IPS DF 4.7 (cell line): ENCODE measurements around the gene MRGPRF.

Experiments
- DNase-seq: peaks from one replicate; pipeline ENCODE4 v3.0.0-alpha.2; 2013; ENCODE audit warnings: low spot score; ENCODE audit errors: extremely low read depth

MRGPRF gene

GRCh38 chr11:68966894-68967780 is 45.9 kb downstream of the MRGPRF start:
- DNase-seq: no peak

DNA sequence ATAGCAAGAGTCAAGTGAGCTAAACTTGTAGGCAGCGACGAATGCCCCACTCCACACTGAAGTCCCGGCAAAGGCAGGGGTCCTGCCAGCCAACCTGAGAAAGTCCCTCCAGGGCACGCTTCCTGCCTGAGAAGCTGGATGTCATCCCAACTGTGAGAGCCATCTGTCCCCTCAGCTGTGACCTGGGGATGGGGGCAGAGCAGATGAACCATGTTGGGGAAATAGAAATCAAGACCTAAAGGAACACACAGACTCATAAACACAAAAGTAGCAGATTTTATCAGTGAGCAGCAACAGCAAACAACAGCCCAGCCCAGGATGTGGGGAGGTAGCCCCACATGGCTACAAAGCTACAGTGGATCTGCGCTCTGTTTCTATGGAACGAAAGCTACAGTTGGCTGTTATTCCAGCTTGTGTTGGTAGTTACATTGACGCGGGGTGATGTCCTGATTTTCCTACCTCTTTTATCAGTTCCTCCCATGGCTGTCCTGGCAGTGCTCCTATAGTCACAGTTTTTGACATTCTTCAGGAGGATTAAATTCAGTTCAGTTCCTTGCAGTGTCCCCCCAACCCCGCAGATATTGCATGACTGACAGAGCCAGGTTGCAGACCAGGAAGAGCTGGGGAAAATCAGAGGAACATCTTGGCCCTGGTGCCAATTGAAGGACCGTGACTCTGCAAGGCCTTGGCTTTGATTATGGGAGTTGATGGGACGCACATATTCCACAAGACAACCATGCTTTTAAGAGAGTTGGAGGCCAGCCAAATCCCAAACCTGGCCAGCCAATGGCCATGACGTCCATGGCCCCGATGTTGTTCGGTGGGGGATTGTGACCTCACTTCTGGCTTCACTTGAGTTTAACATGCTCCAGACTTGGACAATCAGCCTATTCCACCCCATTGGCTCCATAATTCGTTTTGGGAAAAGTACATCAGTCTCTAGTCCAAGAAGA is 46.9 kb downstream of the MRGPRF start:
- no peak for DNase-seq

GRCh38 chr11:68963779-68964178 is 49.3 kb downstream of the MRGPRF start:
- no peak for DNase-seq

GRCh38 chr11:68962527-68963250 is 50.4 kb downstream of the MRGPRF start:
- DNase-seq: no peak

GRCh38 chr11:68961245-68961644 is 51.8 kb downstream of the MRGPRF start:
- no peak for DNase-seq

- DNase-seq: no peak
Observed at GRCh38 chr11:68960294-68961071, 52.6 kb downstream of the MRGPRF start.

GRCh38 chr11:68959465-68960293 is 53.4 kb downstream of the MRGPRF start:
- DNase-seq: no peak

- no peak for DNase-seq
Observed at GRCh38 chr11:68958211-68958610, 54.8 kb downstream of the MRGPRF start.

DNA sequence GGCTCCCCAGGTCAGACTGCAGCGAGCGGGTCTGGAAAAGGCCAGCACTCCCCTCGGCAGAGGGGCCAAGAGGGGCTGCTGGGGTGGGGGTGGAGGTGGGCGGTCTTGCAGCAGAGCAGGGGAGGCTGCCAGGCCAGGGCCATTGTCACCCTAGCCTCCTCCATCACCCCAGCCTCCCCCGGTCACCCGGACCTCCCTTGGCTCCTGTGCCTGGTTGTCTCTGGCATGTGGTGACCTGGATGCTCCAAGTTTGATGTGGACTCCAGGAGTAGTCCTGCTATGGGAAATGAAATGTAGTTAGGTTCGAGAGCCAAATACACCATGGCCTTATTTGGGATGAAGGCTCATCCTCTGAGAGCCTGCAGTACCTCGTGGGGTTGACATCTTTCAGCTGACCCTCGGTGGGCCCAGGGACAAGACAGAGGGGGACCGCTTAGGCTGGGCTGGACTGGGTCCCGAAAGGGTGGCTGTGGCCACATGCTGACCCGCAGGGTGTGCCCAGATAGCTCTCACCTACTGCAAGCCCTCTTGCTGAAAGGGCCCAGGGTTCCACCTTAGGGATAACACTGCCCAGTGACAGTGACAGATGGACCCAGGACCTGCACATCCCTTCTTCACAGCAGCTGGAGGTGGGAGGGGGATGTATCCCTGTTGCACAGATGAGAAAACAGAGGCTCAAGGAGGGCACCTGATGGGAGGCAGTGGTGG is 56.3 kb downstream of the MRGPRF start:
- no peak for DNase-seq

GRCh38 chr11:68956142-68956541 is 56.9 kb downstream of the MRGPRF start:
- no peak for DNase-seq

DNA sequence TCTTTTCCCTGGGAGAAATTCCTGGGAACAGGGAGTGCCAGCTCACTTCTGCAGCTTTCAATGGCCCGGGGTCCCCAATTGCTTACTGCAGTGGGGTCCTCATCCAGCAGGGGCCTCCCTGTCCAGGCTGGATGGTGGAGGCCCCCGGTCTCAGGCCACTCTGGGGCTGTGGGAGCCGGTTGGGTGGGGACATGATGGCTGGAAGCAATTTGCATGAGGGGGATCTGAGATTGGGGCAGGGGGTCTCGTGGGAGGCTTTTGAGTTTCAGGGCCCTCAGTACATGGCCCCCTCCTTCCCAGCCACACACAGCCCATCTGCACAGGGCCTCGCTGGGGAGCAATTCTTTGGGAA is 57.5 kb downstream of the MRGPRF start:
- no peak for DNase-seq

DNA sequence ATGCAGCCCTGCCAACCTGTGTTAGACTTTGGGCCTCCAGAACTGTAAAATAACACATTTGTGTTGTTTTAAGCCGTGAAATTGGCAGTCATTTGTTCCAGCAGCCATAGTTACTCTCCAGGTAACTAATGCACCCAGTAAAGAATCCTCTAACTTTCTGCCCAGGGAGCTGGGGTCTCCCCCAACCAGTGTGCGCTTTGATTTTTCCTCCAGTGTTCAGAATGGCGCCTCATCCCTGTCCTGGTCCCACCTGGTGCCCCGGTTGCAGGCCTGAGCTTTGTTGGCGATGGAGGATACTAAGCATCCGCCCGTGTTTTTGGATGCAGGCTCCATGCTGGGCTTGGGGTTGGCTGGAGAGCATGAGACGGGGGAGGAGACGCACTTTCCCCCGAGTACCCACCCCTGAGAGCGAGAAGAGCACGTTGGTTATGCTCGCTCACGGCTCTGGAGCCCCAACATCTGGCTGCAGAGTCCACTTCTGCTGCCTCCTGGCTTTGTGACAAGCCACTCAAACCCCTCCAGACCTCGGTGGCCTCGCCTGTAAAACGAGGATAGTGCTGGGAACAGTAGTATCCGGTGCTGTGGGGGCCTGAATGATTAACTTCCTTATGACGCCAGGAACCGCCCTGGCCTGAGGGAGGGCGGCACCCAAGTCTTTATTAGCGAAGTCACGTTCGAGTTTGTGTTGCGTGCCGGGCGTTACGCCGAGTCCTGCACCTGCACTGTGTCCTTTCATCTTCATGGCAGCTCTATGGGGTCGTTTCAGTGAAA is 58.0 kb downstream of the MRGPRF start:
- no peak for DNase-seq
